GM21786 (cell line): ENCODE results near the gene HK1.
"Not testable (repeated sequence)": the region's sequence is repeated elsewhere in the genome, so short reads cannot be mapped to it uniquely, and the experiment has no call there.

Experiments
- ATAC-seq: cut with Tn5 transposase; IDR thresholded peaks from one replicate; pipeline ENCODE4 v1.9.1; 2021; ENCODE audit not compliant: unreplicated experiment

HK1 gene

DNA sequence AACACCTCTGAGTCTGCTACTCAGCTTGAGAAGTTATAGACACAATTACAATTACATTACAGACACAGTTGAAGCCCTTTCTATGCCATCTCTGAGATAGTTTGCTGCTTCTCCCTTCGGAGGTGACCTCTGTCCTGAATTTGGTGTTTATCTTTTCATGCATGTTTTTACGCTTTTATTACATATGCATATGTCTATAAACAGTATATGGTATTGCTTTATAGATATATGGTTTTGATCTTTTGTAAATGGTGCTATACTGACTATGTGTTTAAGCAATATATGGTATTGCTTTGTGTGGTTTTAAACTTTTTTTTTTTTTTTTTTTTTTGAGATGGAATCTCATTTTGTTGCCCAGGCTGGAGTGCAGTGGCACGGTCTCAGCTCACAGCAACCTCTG, 48.4 kb downstream of the HK1 start:
- no peak for ATAC-seq

DNA sequence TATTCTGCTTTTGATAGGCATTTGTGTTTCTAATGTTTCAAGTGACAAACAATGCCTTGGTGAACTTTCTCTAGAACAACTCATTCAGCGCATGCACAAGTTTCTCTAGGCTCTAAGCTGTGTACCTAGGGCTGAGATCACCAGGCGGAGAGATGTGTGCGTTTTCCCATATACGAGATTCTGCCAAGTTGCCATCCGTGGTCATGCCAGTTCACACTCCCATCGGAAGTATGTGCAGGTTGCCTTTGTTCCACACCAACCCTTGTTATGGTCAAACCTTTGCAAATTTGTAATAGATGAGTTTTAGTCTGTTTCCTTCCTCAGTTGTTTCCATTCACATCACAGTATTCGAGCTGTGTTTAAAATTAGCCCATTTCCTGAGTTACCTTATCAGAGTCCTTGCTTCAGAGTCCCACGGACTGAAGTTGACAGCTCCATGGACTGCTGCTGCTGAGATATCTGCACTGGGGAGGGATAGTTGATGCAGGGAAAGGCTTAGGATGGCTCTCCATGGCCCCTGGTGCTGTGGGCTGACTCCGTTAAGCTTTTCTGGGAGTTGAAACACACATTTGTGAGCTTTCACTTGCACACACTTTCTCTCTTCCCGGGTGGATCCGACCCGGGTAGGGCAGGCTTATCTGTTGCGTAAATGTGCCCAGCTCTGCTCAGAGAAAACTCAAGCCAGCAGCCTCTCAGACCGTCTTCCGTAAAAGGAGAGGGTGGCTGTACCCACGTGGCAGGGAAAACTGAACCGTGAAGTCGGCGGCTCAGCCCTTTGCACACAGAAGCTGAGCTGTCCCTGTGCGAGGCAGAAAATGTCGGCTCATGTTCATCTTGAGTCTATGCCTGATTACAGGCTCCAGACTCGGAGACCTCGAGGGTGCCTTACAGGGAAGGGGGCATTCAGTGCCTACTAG, 49.4 kb downstream of the HK1 start:
- peak; percentile 84 for ATAC-seq

DNA sequence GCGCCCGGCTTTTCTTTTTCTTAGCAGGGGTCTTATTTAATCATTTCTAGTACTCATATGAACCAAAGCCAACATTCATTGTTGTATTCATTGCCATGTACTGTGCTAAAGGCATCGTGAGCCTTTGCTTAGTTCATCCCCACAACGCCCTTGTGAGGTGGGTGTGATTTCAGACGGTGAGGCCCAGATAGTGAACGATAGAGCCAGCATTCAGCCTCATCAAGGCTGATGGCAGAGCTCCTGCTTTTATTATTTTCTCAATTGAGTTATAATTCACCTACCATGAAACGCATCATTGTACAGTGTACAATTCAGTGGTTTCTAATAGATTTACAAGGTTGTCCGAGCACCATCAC, 50.1 kb downstream of the HK1 start:
- ATAC-seq = no peak

DNA sequence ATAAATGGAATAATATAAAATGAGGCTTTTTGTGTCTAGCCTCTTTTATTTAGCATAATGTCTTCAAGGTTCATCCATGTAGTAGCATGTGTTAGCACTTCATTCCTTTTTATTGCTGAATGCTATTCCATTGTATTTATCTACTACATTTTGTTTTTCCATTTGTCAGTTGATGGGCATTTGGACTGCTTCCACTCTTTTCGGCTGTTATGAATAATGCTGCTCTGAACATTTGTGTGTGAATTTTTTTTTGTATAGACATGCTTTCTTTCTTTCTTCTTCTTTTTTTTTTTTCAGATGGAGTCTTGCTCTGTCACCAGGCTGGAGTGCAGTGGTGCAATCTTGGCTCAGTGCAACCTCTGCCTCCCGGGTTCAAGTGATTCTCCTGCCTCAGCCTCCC, 50.6 kb downstream of the HK1 start:
- not testable (repeated sequence) for ATAC-seq

DNA sequence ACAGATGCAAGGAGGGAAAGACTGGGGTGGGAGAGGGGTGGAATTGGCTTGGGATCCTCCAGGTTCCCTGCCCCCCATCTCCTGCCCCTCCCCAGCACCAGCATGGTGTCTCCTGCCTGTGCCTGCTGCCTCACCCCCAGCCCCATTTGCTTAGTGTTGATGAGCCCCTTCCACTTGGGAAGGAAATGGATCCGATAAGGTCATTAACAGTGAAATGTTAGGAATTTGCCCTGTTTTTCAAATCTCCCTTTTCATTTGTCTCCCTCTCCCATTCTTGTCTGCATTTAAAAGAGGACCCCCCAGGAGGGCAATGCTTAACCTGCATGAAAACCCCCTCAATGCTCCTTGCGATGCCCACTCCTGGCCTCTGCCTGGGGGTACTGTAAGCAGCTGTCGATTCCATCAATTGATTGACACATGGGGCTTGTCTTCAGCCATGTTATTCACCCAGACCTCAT, 51.5 kb downstream of the HK1 start:
- no peak for ATAC-seq

DNA sequence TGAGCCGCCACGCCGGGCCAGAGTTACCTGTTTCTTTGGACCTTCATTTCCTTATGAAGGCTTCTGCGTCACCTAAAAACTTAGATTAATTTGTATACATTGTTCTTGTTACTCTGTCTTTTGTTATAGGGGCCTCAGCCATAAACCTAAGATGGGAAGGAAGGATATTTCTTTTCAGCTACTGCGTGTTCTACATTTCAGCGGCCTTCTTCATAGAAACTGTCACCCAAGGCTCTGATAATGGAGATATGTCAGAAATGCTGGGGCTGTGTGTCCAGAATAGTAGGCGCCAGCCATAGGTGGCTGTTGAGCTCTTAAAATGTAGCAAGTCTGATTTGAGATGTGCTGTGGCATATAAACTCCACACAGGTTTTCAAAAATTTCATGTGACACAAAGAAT, 52.9 kb downstream of the HK1 start:
- no peak for ATAC-seq

DNA sequence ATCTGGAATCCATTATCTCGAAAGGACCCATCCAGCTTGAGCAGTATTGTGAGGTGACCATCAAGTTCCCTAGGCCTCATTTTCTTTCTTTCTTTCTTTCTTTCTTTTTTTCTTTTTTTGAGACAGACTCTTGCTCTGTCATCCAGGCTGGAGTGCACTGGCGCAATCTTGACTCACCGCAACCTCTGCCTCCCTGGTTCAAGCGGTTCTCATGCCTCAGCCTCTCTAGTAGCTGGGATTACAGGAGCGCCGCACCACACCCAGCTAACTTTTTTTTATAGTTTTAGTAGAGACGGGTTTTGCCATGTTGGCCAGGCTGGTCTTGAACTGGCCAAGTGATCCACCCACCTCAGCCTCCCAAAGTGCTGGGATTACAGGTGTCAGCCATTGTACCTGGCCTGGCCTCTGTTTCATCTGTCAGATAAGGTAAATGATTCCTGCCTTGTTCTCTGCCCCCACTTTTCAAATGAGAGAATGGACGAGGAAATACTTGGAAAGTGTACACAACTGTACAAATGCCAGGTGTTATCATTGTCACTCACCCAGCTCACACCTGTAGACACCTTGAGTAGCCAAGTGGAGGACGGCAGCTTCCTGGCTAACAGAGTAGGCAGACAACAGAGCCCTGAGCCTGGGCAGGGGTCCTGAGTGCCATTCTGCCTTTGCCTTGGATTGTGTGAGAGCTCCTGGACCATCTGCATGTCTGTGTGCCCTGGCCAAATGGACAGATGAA, 54.1 kb downstream of the HK1 start:
- no peak for ATAC-seq

DNA sequence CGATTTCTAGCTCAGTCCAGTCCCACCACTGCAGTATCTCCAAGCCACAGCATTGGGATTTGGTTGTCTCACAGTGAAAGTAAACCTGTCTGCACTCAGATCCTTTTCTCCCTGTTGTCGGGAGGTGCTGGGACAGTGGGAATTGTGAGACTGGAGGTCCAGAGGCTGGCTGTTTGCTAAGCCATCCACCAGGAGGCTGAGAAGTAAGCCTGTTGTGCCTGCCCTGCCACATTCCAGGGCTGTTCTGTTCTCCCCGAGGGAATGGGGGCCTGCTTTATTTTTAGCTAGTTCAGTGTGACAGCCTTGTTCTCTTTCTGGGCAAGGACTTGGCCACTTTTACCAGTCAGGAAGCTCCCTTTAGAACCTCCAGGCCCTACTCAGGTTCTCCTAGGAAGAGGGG, 54.9 kb downstream of the HK1 start:
- ATAC-seq = no peak

DNA sequence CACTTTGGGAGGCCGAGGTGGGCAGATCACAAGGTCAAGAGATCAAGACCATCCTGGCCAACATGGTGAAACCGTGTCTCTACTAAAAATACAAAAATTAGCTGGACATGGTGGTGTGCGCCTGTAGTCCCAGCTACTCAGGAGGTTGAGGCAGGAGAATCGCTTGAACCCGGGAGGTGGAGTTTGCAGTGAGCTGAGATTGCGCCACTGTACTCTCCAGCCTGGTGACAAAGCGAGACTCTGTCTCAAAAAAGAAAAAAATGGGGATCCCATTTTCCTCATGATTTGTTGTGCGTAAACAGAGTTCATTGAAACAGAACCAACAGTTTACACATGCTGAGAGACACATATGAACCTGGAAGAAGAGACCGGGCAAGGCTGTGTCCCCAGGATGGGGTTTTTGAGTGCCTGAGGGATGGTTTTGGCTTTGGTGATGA, 55.6 kb downstream of the HK1 start:
- ATAC-seq = not testable (repeated sequence)

DNA sequence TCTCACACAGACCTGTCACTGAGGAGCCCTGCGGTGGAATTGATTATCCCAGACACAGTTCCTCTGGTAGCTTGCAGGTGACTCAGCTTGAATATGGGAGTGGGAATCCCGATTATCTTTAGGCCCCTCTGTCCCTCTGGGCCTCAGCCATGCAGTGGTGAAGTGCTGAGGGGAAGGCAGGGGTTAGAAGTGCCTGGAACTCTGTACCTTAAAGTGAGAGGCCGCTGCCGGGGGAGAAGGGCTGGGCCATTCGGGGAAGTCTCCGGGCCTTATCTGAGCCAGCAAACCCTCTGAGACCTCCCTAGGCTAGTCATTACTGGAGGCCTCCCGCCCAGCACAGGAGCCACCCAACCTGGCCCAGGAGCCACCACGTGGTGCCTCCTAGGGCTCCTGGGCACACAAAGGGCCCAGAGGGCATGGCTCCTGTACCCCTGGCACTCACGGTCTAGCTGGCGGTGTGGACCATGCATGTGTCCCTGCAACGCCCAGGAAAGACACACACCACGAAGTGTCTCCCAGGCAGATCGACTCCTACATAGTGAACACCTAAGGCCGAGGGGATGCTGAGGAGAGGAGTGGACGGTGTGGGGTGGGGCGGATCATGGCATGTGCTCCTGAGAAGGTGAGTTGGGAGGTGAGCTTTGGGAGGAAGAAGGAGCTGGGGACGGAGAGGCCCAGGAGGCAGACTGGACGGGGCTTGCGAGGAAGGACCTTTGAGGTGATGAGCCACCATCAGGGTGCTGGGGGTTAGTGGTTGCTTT, 56.2 kb downstream of the HK1 start:
- ATAC-seq = no peak

DNA sequence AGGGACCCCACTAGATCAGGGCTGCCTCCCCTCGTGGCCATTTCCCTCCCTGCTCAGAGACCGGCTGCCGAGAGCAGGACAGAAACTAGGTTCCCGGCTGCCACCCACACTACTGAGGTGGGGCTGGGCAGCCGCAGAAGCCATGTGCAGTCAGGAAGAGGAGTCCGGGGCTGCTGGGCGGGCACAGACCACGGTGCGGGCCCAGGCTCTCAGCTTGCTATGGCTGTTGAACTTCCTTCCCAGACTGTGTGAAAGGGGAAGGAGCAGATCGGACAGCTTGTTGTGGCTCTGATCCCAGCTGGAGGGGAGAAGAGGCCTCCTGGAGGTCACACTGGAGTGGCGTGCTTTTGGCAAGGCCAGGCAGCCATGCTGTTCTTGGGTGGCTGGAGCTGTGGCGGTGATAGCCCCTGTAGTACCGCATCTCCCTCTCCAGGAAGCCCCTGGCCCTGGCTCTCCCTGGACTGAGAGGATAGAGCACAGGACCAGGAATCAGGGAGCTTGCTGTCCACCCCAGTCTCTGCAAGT, 56.8 kb downstream of the HK1 start:
- ATAC-seq = no peak

DNA sequence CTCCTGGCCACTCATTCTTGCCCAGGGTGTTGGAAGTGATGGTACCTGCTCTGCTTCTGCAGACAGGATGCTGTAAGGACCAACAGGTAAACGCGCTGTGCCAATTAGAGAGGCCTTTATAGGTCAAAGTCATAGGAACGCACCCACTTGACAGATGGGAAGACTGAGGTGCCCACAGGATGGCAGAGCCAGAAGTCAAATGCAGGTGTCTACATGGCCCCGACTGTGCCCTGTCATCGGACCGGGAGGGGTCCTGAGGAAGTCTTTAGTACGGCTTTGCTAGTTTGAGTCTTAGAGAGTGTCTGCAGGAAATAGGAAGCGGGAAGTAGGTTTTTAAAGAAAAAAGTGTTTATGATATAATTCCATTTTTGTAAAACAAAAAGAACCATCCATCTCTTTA, 57.3 kb downstream of the HK1 start:
- ATAC-seq = no peak

DNA sequence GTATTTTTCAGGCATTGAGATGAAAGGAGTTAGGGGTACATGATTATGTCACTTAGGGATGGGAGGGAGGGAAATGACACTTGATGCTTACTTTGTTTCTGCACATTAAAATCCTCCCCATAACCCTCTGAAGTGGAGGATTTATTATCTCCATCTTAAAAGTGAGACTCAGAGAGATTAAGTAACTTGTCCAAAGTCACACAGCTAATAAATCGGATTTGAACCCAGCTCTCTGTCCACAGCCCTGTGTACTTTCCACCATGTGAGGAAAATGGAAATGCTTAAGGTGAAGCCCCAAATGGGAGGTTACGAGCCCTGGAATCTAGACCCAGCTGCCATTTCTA, 58.6 kb downstream of the HK1 start:
- no peak for ATAC-seq

DNA sequence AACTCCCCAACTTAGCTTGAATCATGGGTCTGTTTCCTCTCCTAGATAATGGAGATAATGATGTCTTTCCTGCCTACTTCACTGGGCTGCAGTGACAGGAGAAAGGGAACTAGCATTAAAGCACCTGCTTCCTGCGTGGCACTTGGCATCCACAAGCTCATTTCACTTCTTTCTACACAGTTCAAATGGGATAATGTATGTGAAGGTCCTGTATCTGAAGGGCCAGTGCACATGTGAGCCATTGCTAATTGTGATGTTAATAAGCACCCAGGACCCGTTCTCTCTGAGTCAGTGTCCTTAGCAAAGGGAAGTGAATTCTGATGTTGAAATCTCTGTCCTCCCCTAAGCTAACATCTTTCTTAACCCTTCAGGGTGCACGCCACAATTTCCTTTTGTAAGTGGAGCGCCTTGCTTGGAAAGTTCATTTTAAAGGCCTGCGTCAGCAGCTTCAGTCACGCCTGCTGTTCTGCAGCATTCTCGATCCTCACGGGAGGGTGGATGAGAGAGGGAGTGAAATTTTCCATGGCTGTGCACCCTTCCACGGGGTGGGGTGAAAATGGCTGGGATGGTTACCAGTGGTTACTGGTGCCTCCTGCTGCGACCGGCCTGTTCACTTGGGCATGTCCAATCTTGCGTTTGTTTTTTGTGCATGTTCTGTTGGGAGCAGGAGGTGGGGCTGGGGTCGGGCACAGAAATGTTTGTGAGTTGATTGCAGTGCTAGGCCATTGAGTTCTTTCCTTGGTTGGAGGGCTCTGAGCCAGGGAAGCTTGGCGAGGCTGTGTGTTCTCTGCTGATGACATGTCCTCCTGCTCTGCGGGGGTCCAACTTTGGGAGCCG, 59.2 kb downstream of the HK1 start:
- ATAC-seq = no peak

DNA sequence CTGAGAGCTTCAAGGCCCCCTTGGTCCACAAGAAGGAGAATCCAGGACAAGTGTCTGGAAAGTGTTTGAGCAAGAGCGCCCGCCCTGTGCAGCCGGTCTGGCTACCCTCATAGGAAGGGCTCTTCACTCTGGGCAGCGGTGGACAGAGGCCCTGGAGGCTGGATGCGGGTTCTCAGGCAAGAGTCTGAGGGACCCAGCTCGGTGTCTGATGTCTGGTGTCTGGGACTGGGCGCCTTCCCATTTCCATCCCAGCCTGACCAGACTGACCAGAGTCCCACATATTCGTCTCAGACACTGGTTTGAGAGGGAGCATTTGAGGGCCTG, 59.8 kb downstream of the HK1 start:
- no peak for ATAC-seq

DNA sequence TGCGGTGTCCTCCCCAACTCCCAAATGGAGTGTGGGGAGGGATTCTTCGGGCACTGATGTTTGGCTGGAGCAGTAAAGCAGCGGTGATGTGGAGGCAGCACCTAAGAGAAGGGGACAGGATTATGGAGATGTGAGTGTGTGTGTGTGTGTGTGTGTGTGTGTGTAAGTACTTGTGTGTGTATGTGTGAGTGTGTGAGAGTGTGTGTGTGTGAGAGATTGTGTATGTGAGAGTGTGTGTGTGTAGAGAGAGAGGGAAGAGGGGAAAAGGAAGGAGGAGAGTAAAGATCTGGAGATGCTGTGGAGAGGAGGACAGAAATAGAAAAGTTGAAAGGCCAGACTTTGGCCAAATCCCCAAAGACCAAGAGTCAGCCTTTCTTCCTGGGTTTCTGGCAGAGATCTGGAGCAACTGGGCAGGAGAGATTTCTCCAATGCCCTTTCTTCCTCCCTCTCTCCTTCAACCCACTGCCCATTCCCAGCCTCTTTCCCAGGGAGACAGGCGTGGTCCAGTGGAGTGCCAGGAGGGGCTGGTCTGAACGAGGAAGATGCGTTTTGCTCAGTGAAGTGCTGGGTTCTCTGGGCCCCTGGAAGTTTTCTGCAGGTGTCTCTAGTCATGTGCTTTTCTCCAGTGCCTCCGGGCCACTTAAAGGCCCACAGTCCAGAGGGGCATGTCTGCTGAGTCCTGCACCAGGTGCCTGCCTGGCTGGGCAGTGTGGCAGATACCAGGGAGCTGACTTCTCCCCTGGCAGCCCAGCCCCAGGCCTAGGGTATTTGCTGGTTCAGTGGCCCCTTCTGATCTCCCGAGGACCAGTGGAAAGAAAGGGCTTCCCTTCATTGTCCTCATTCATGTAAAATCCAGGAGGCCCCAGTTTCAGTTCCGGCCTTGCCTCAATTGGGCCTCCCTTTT, 60.5 kb downstream of the HK1 start:
- ATAC-seq = no peak

DNA sequence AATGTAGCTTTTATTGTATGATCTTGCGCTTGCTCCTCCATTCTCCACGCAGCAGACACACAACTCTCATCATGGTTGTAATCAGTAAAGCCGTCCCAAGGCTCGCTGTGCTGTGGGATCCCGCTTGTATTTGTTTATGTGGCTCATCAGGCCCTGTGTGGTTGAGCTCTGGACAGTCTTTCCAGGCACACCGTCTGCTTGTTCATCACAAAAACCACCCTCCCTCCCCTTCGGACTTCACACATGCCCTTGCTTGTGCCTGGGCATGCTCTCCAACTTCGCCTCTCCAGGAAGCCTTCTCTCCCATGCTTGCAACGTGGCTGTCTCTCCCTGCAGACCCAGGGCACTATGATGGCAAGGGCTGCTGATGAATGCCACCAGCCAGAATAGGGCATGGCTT, 62.4 kb downstream of the HK1 start:
- ATAC-seq = no peak

DNA sequence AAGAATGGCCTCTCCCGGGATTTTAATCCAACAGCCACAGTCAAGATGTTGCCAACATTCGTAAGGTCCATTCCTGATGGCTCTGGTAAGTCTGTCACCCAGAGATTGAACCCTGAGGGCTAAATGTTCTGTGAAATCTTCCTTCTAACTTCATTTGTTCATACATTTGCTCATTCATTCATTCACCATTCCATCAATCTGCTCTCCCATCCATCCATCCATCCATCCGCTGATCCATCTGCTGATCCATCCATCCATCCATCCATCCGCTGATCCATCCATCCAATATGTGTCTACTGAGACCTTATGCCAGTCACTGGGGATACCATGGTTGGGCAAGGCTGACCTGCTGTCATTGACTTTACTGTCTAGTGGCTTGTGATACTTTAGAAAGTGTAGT, 65.6 kb downstream of the HK1 start:
- ATAC-seq = no peak

DNA sequence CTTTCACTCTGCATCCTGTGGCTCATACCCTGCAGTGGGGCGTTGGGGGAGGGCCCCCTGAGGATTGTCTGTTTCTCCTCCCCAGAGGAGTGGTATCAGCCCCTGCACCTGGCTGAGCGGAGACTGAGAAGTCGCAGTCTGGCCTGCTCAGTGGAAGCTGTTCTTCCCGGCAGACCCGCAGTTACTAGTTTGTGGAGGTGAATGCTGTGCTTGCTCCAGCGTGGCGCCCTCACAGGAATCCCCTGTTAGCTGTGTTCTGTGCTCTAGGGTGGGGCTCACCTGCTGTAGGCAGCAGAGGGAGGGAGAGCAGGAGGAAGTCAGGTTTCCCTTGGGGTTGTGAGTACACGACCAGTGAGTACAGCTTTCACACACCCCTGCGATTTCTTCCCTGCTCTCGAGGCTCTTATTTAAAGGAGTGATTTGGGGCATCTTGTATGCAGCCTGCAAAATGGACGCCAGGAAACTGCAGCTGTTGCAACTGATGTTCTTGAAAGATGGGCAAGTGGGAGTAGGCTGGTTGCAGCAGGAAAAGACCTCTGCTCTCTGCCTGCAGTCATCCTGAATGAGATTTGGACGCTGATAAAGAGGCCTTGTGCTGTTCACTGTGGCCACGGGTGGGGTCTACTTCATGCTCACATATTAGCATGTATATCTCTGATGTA, 66.4 kb downstream of the HK1 start:
- no peak for ATAC-seq
